Measurements from ENCODE around the gene ZNF428. TPM values are rescaled to one million over a fixed set of nuclear protein-coding genes. Genes with fewer than 3 reads are reported as not detected.

Gene ZNF428
- total RNA-seq, 2 donors from 2014 or later: 24.4 to 31.6 TPM

DNA sequence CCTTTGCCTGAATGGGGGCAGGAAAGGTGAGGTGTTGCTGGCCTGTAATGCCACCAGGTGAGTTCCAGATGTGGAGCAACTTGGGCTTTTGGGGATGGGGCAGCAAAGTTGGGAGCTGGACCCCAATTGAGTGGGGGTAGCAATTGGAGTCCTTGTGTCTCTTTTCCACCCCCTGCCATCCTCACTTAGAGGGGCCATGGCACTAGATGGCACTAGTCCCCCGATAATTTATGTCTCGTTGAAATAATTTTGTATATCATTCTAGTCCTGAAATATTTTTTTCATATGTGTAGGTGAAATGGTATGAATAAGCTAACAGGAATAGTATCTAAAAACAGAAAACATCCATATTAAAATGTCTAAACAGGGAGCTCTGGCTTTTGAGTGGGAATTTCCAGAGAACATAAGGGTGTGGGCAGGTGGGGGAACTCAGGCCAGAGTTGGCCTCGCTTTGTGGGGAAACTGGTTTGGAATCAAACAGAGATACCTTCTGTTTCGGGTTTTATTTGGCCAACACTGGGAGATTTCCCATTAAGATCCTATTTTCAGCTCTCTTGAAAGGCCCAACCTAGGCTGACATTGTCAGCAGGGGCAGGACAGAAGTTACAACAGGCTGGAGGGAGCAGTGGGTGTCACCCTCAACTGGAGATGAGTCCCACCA is 19.7 kb downstream of the ZNF428 start:
- Histone ChIP-seq H3K4me1 (peaks cover 23% of the 10 kb centered on the region), H3K9me3 (no peaks in the 10 kb centered on the region), H3K27me3 (no peaks in the 10 kb centered on the region), H3K4me3 (no peak overlapping the region), H3K36me3 (replicated peaks in 1 of 2; ENCODE audit: insufficient read depth in 1 of 2, low read depth in 2 of 2) (peaks cover 0 to 2% of the 10 kb centered on the region in 2 donors), H3K27ac (no peak overlapping the region)
- DNase-seq: no peak
- TF ChIP-seq, protein P1, sequence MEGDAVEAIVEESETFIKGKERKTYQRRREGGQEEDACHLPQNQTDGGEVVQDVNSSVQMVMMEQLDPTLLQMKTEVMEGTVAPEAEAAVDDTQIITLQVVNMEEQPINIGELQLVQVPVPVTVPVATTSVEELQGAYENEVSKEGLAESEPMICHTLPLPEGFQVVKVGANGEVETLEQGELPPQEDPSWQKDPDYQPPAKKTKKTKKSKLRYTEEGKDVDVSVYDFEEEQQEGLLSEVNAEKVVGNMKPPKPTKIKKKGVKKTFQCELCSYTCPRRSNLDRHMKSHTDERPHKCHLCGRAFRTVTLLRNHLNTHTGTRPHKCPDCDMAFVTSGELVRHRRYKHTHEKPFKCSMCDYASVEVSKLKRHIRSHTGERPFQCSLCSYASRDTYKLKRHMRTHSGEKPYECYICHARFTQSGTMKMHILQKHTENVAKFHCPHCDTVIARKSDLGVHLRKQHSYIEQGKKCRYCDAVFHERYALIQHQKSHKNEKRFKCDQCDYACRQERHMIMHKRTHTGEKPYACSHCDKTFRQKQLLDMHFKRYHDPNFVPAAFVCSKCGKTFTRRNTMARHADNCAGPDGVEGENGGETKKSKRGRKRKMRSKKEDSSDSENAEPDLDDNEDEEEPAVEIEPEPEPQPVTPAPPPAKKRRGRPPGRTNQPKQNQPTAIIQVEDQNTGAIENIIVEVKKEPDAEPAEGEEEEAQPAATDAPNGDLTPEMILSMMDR (IDR thresholded peaks at IDR 0.05): no peak
- TF ChIP-seq POLR2A (IDR thresholded peaks at IDR 0.05): no peak
- intact Hi-C loops (cut with DNase I): loop anchor here (5.0 kb wide), 1 partner anchor 32 kb away; no protein-coding TSS in a partner anchor
- WGBS, 2 donors: 55 to 68% methylated on average over 4 of the region's 4 CpGs
- no peak for ATAC-seq

DNA sequence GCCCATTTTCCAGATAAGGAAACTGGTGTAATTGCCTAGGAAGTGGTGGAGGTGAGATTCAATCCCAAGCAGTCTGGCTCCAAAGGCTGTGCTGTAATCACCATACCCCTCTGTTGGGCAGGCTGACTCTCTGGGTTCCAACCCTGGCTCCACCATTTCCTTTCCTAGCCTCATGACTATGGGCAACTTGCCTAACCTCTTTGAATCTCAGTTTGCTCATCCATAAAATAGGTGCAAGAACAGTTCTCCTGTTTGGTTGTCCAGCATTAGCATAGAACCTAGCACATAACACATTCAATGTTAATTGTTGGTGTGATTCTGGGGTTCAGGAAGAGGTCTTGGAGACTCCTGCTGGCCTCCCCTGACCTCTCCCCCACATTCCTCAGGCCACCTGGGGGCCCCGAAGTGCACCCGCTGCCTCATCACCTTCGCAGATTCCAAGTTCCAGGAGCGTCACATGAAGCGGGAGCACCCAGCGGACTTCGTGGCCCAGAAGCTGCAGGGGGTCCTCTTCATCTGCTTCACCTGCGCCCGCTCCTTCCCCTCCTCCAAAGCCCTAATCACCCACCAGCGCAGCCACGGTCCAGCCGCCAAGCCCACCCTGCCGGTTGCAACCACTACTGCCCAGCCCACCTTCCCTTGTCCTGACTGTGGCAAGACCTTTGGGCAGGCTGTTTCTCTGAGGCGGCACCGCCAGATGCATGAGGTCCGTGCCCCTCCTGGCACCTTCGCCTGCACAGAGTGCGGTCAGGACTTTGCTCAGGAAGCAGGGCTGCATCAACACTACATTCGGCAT is 20.8 kb downstream of the ZNF428 start:
- no peak for TF ChIP-seq POLR2A (IDR thresholded peaks at IDR 0.05)
- TF ChIP-seq, protein P1 (IDR thresholded peaks at IDR 0.05): no peak
- intact Hi-C loops (cut with DNase I): no loop called here
- Histone ChIP-seq H3K36me3 (replicated peaks in 1 of 2; ENCODE audit: insufficient read depth in 1 of 2, low read depth in 2 of 2) (peaks cover 0 to 2% of the 10 kb centered on the region in 2 donors), H3K4me1 (peaks cover 34% of the 10 kb centered on the region), H3K27ac (no peak overlapping the region), H3K9me3 (no peaks in the 10 kb centered on the region), H3K27me3 (no peaks in the 10 kb centered on the region), H3K4me3 (no peak overlapping the region)
- ATAC-seq (no peak), DNase-seq (no peak)
- 88 to 90% methylated on average over 15 to 19 of the region's 19 CpGs for WGBS, 2 donors

DNA sequence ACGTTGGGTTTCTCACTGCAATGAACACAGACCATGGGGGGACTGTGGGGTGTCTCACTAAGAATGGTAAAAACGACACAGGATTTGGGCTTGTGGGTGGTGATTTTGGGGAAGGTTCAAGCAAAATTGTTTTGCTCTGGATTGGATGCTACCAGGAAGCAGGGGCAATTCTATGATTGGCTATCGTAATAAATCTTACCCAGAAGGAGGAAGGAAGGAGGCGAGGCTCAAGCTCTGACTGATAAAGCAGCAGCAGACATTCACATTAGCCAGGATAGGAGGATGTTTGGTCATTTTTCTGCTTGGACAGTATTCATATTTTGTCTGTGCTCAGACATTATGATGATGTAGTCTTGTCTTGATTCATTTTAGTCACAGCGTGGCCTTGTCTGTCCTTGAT is 21.6 kb downstream of the ZNF428 start:
- DNase-seq (no peak), ATAC-seq (no peak)
- intact Hi-C loops (cut with DNase I): no loop called here
- TF ChIP-seq, protein P1 (IDR thresholded peaks at IDR 0.05): no peak
- no peak for TF ChIP-seq POLR2A (IDR thresholded peaks at IDR 0.05)
- Histone ChIP-seq H3K9me3 (no peaks in the 10 kb centered on the region), H3K36me3 (replicated peaks in 1 of 2; ENCODE audit: insufficient read depth in 1 of 2, low read depth in 2 of 2) (peaks cover 0 to 4% of the 10 kb centered on the region in 2 donors), H3K4me3 (no peak overlapping the region), H3K27ac (peak overlapping the region in 1 of 4 donors; percentile 99), H3K4me1 (peaks cover 36% of the 10 kb centered on the region), H3K27me3 (no peaks in the 10 kb centered on the region)
- WGBS, 2 donors: 43 to 50% methylated on average over 5 of the region's 5 CpGs

DNA sequence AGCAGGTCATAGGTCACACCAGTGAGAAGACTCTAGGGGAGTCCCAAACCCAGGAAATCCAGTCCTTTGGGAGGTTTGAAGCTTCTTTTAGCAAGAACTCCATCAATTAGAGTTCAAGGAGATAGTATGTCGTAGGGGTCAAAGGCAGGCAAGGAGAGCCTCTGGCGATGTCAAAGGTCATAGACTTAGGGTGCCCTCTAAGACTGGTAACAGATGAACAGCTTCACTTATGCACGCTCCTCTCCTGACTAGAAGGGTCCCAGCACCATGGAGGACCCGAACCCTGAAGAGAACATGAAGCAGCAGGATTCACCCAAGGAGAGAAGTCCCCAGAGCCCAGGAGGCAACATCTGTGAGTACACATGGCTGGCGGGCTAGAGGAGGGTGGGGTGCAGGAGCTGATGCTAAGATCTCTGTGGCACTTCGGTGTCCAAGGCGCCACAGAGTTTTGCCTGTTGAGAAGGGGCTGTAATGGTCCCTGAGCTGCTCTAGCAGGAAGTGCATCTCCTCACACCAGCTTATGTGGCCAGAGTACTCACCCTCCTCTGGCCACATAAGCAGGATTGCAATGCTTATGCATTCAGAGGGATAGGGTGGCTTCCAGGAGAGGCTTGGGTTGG is 22.5 kb downstream of the ZNF428 start:
- TF ChIP-seq, protein P1 (IDR thresholded peaks at IDR 0.05): no peak
- no peak for TF ChIP-seq POLR2A (IDR thresholded peaks at IDR 0.05)
- intact Hi-C loops (cut with DNase I): no loop called here

More for the DNA sequence above, 22.5 kb downstream of the ZNF428 start:
- peaks cover 0 to 7% of the 10 kb centered on the region in 2 donors for H3K36me3 ChIP-seq (replicated peaks in 1 of 2; ENCODE audit: insufficient read depth in 1 of 2, low read depth in 2 of 2)
- peak overlapping the region; percentile 17 to 46 for H3K4me3 ChIP-seq
- peak overlapping the region; percentile 82 to 99 (median 94) for H3K27ac ChIP-seq
- no peaks in the 10 kb centered on the region for H3K27me3 ChIP-seq
- no peaks in the 10 kb centered on the region for H3K9me3 ChIP-seq
- ATAC-seq: no peak
- peaks cover 36% of the 10 kb centered on the region for H3K4me1 ChIP-seq
- 12% methylated on average over 7 of the region's 7 CpGs for WGBS, 2 donors
- no peak for DNase-seq
